ENCODE data around the gene NUP210.

DNA sequence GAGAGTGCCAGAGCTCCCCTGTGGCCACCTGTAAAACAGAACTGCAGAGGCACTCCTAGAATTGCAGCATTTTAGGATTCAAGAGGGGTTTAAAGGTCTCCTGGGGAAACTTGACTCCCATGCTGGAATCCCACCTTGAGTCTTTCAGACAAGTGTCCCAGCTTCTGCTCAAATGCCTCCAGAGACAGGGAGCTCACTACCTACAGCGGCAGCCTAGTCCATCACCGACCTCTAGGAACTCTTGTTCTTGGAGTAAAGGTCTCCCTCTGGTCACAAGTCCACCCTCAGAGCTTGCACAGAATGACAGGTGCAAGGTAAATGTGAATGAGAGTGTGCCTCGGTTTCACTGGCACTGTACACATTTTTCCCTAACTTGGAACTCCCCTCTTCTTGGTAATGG, 72.0 kb downstream of the NUP210 start:
- TF ChIP-seq POLR2A (IDR thresholded peaks at IDR 0.05) = no peak
- TF ChIP-seq, protein P1, sequence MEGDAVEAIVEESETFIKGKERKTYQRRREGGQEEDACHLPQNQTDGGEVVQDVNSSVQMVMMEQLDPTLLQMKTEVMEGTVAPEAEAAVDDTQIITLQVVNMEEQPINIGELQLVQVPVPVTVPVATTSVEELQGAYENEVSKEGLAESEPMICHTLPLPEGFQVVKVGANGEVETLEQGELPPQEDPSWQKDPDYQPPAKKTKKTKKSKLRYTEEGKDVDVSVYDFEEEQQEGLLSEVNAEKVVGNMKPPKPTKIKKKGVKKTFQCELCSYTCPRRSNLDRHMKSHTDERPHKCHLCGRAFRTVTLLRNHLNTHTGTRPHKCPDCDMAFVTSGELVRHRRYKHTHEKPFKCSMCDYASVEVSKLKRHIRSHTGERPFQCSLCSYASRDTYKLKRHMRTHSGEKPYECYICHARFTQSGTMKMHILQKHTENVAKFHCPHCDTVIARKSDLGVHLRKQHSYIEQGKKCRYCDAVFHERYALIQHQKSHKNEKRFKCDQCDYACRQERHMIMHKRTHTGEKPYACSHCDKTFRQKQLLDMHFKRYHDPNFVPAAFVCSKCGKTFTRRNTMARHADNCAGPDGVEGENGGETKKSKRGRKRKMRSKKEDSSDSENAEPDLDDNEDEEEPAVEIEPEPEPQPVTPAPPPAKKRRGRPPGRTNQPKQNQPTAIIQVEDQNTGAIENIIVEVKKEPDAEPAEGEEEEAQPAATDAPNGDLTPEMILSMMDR (IDR thresholded peaks at IDR 0.05) = no peak

All from lower leg skin (tissue), 3 donors.